PC-9 (cell line): ENCODE data around the gene OSBPL10. TPM values are rescaled to one million over a fixed set of nuclear protein-coding genes. Genes with fewer than 3 reads are reported as not detected.

ENCODE experiments used
- BruUV-seq: library from RNA; stranded (reverse); fragments of 400-500 nt; replicated peaks from 2 replicates; lab custom pipeline; 2021; lab: Mats Ljungman, UMichigan
- CTCF ChIA-PET: fragments of 300-600 bp; sonication (Branson Sonifier 250); formaldehyde crosslinking; loops from one replicate; lab custom pipeline; 2022; ENCODE audit warnings: antibody characterized with exemption; lab: Charles Lee
- POLR2A ChIA-PET: fragments of 300-600 bp; sonication (Branson Sonifier 250); formaldehyde crosslinking; loops from one replicate; lab custom pipeline; 2022; ENCODE audit warnings: antibody characterized with exemption; ENCODE audit not compliant: unreplicated experiment; lab: Charles Lee
- DNase-seq, 2 experiments: peaks; one replicate each; pipeline versions ENCODE4 v3.0.0 to v3.0.0-alpha.2; 2015 to 2022; ENCODE audit warnings: mixed read lengths in 1 of 2
- H2AFZ ChIP-seq: fragments of 200-600 bp; sonication (generic); 2 replicates; pipeline ENCODE4 v1.8.1; 2017; ENCODE audit warnings: antibody characterized with exemption
- H3F3A ChIP-seq: fragments of 200-600 bp; sonication (generic); 2 replicates; pipeline ENCODE4 v1.8.1; 2017; ENCODE audit warnings: antibody characterized with exemption, mild to moderate bottlenecking, low read depth; ENCODE audit not compliant: insufficient read depth
- H3K27ac ChIP-seq: fragments of 200-600 bp; sonication (generic); 2 replicates; pipeline ENCODE4 v1.6.1; 2016; ENCODE audit warnings: mixed run types
- H3K27me3 ChIP-seq: fragments of 200-600 bp; sonication (generic); 2 replicates; pipeline ENCODE4 v1.6.1; 2016; ENCODE audit warnings: low read depth, mixed run types; ENCODE audit not compliant: insufficient read depth
- H3K36me3 ChIP-seq: fragments of 200-600 bp; sonication (generic); 2 replicates; pipeline ENCODE4 v1.6.1; 2016; ENCODE audit warnings: low read depth, mixed run types
- H3K4me1 ChIP-seq: fragments of 200-600 bp; sonication (generic); replicated peaks from 2 replicates; pipeline ENCODE4 v1.6.1; 2016; ENCODE audit warnings: mixed run types; ENCODE audit not compliant: insufficient read depth
- H3K4me2 ChIP-seq: fragments of 200-600 bp; sonication (generic); 2 replicates; pipeline ENCODE4 v1.6.1; 2017; ENCODE audit warnings: mixed run types
- H3K4me3 ChIP-seq: fragments of 200-600 bp; sonication (generic); 2 replicates; pipeline ENCODE4 v1.6.1; 2016; ENCODE audit warnings: mixed run types
- H3K79me2 ChIP-seq: fragments of 200-600 bp; sonication (generic); 2 replicates; pipeline ENCODE4 v1.6.1; 2017; ENCODE audit warnings: low read depth, mixed run types
- H3K9me2 ChIP-seq: fragments of 200-600 bp; sonication (generic); 2 replicates; pipeline ENCODE4 v1.8.1; 2017; ENCODE audit warnings: mild to moderate bottlenecking; ENCODE audit not compliant: insufficient read depth
- H3K9me3 ChIP-seq: fragments of 200-600 bp; sonication (generic); 2 replicates; pipeline ENCODE4 v1.8.1; 2016; ENCODE audit warnings: low read depth; ENCODE audit not compliant: insufficient read depth
- H4K20me1 ChIP-seq: fragments of 200-600 bp; sonication (generic); 2 replicates; pipeline ENCODE4 v1.8.1; 2017; ENCODE audit not compliant: insufficient read depth
- CTCF ChIP-seq: fragments of 200-600 bp; sonication (generic); conservative IDR thresholded peaks from 2 replicates; pipeline ENCODE4 v1.6.1; 2017; ENCODE audit warnings: mixed run types, antibody characterized with exemption, mild to moderate bottlenecking, moderate library complexity
- EZH2 ChIP-seq: fragments of 200-600 bp; sonication (generic); IDR thresholded peaks from 2 replicates; pipeline ENCODE4 v1.8.0; 2017; ENCODE audit warnings: antibody characterized with exemption, low read depth
- intact Hi-C: fragments of 100-400 bp; cut with micrococcal nuclease; formaldehyde crosslinking; loops from one replicate; pipeline ENCODE4 v1.10.0; 2022; ENCODE audit not compliant: unreplicated experiment
- total RNA-seq: library from RNA; stranded (reverse); gene quantifications from 2 replicates; pipeline ENCODE4 v1.2.3, GENCODE V29; 2021

OSBPL10 gene
- total RNA-seq, 1 experiment from 2014 or later: 42.0 TPM

DNA sequence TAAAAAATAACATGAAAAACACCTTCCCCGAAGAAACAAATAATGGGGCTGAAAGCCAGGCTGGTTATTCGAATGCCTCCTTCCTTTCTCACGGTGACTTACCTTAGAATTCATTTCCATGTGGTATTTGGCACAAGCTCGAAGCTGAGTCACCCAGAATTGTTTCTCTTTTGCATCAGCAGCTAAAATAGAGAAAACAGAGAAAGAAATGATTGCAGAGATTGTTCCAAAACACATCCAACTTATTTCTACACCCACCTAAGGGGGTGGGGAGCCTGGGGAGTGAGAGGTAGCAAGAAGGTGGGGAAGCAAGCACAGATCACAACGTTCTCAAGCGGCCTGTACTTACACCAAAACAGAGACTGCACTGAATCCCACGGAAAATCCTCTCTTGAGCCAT lies 104.7 kb downstream of the OSBPL10 start:
- Histone ChIP-seq H3K27ac (no peak overlapping the region), H3K36me3 (no peaks in the 10 kb centered on the region), H3K9me2 (no peaks in the 10 kb centered on the region), H3K4me1 (no peaks in the 10 kb centered on the region), H3K79me2 (no peaks in the 10 kb centered on the region), H3K4me2 (no peak overlapping the region), H3K27me3 (no peaks in the 10 kb centered on the region), H3K9me3 (no peaks in the 10 kb centered on the region), H2AFZ (no peak overlapping the region), H4K20me1 (no peaks in the 10 kb centered on the region), H3F3A (no peaks in the 10 kb centered on the region), H3K4me3 (no peak overlapping the region)
- BruUV-seq: no TSS peak
- TF ChIP-seq CTCF: no peak
- no peak for TF ChIP-seq EZH2
- ChIA-PET CTCF (interaction anchor here (0.5 kb wide), 1 partner anchor 68 kb away, joined by 6 read pairs; no protein-coding TSS in a partner anchor), POLR2A (interaction anchor here (0.5 kb wide), 1 partner anchor 138 kb away, joined by 3 read pairs; no protein-coding TSS in a partner anchor)
- intact Hi-C loops: loop anchor here (10.0 kb wide), 1 partner anchor 108 kb away; the partner anchor contains the start of genes OSBPL10 and ZNF860
- DNase-seq: peak in 1 of 2 experiments; percentile 22

- BruUV-seq: TSS peak; percentile 10
- no peak for DNase-seq
- Histone ChIP-seq H3K27me3 (no peaks in the 10 kb centered on the region), H3F3A (no peaks in the 10 kb centered on the region), H3K79me2 (no peaks in the 10 kb centered on the region), H3K9me3 (no peaks in the 10 kb centered on the region), H3K4me1 (no peaks in the 10 kb centered on the region), H2AFZ (no peak overlapping the region), H3K4me3 (no peak overlapping the region), H3K4me2 (no peak overlapping the region), H3K9me2 (no peaks in the 10 kb centered on the region), H3K36me3 (no peaks in the 10 kb centered on the region), H3K27ac (no peak overlapping the region), H4K20me1 (no peaks in the 10 kb centered on the region)
- POLR2A ChIA-PET: no interaction called here
- TF ChIP-seq EZH2 (no peak), CTCF (no peak)
- CTCF ChIA-PET: no interaction called here
- intact Hi-C loops: loop anchor here (10.0 kb wide), 1 partner anchor 109 kb away; the partner anchor contains the start of genes OSBPL10 and ZNF860
Observed at GRCh38 chr3:31875437-31875836, 105.6 kb downstream of the OSBPL10 start.

DNA sequence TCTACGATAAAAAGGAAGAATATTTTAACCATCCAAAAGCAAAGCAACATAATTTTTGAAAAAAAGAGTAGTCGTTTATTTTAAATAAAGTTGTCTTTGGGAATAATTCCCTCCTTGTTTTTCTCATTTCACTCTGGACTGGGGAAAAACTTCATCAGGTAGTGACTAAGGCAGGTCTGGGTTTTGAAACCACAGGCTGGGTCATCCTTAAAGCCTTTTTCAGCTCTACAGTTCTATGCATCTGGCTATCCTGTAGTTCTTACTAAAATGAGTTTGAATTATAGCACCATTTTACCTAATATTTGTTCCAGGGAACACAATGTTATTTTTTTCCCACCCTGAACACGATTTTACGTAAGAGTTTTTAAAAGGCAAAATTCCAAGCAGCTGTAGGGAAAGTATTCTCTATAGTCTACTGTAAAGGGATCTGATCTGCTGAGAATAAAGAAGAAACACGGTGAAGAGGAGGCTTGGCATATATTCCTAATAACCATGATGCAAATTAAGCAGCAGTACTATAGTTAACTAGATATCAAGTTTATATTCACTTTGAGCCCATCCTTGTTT lies 107.7 kb downstream of the OSBPL10 start:
- H3K36me3 ChIP-seq: no peaks in the 10 kb centered on the region
- no peak overlapping the region for H3K27ac ChIP-seq
- POLR2A ChIA-PET: interaction anchor here (0.7 kb wide), 1 partner anchor 240 kb away, joined by 11 read pairs; no protein-coding TSS in a partner anchor

More for the DNA sequence above, 107.7 kb downstream of the OSBPL10 start:
- BruUV-seq: no TSS peak
- Histone ChIP-seq H4K20me1 (no peaks in the 10 kb centered on the region), H3K79me2 (no peaks in the 10 kb centered on the region), H3K9me2 (no peaks in the 10 kb centered on the region), H3K4me2 (no peak overlapping the region), H3K27me3 (no peaks in the 10 kb centered on the region), H3K4me3 (no peak overlapping the region), H3F3A (no peaks in the 10 kb centered on the region), H3K4me1 (no peaks in the 10 kb centered on the region), H2AFZ (no peak overlapping the region), H3K9me3 (no peaks in the 10 kb centered on the region)
- intact Hi-C loops: loop anchor here (10.0 kb wide), 1 partner anchor 111 kb away; the partner anchor contains the start of genes OSBPL10 and ZNF860
- DNase-seq: no peak
- CTCF ChIA-PET: no interaction called here
- no peak for TF ChIP-seq EZH2
- TF ChIP-seq CTCF: no peak
